WTC11 (cell line): ENCODE measurements around the gene VDAC1. TPM values are rescaled to one million over a fixed set of nuclear protein-coding genes. Genes with fewer than 3 reads are reported as not detected.
A peak's percentile ranks its signal among the peaks of the same experiment; 100 is the strongest.

ENCODE experiments used
- ATAC-seq: fragments of 200-7000 bp; cut with Tn5 transposase; 2 replicates; pipeline ENCODE4 v1.10.0; 2021; ENCODE audit warnings: mild to moderate bottlenecking, moderate library complexity
- CTCF ChIA-PET: fragments of 300-600 bp; sonication (Branson Sonifier 250); formaldehyde crosslinking; loops from one replicate; lab custom pipeline; 2021; ENCODE audit warnings: antibody characterized with exemption; lab: Charles Lee
- POLR2A ChIA-PET: fragments of 350-600 bp; sonication (Branson Sonifier 250); formaldehyde crosslinking; loops from one replicate; lab custom pipeline; 2021; ENCODE audit warnings: antibody characterized with exemption; lab: Charles Lee
- DNase-seq: peaks from one replicate; pipeline ENCODE4 v3.0.0; 2021; ENCODE audit warnings: low spot score
- H3K27ac Mint-ChIP-seq: 2 replicates; pipeline ENCODE4 v1.8.0; 2021; ENCODE audit warnings: mixed read lengths
- H3K27me3 Mint-ChIP-seq: 2 replicates; pipeline ENCODE4 v1.8.0; 2021; ENCODE audit warnings: low read depth, mild to moderate bottlenecking, moderate library complexity, mixed read lengths
- H3K36me3 Mint-ChIP-seq: 2 replicates; pipeline ENCODE4 v1.8.0; 2021; ENCODE audit warnings: mixed read lengths
- H3K4me1 Mint-ChIP-seq: 2 replicates; pipeline ENCODE4 v1.8.0; 2022; ENCODE audit warnings: mixed read lengths
- H3K4me3 Mint-ChIP-seq: 2 replicates; pipeline ENCODE4 v1.8.0; 2021; ENCODE audit warnings: mild to moderate bottlenecking, moderate library complexity, mixed read lengths
- H3K9me3 Mint-ChIP-seq: 2 replicates; pipeline ENCODE4 v1.8.0; 2021; ENCODE audit warnings: mixed read lengths
- ATF1 ChIP-seq: sonication (generic); formaldehyde crosslinking; IDR thresholded peaks from 2 replicates; pipeline ENCODE4 v1.8.1; 2023; ENCODE audit warnings: mild to moderate bottlenecking, moderate library complexity, missing genetic modification reagents
- ATF2 ChIP-seq: sonication (generic); formaldehyde crosslinking; IDR thresholded peaks from 2 replicates; pipeline ENCODE4 v1.8.1; 2022; ENCODE audit warnings: low read depth, missing genetic modification reagents, borderline replicate concordance
- ATF3 ChIP-seq: sonication (generic); formaldehyde crosslinking; conservative IDR thresholded peaks from 2 replicates; pipeline ENCODE4 v1.8.1; 2022; ENCODE audit warnings: mild to moderate bottlenecking, missing genetic modification reagents
- CBFB ChIP-seq: sonication (generic); formaldehyde crosslinking; IDR thresholded peaks from 2 replicates; pipeline ENCODE4 v1.8.1; 2022; ENCODE audit warnings: mild to moderate bottlenecking, low read depth, missing genetic modification reagents
- CTCF ChIP-seq: fragments of 200-600 bp; IDR thresholded peaks from 2 replicates; pipeline ENCODE4 v1.8.0; 2022; ENCODE audit warnings: antibody characterized with exemption
- ELF4 ChIP-seq: sonication (generic); formaldehyde crosslinking; IDR thresholded peaks from 2 replicates; pipeline ENCODE4 v1.8.1; 2022; ENCODE audit warnings: low read depth, mild to moderate bottlenecking, moderate library complexity, missing genetic modification reagents
- ESRRA ChIP-seq: sonication (generic); formaldehyde crosslinking; IDR thresholded peaks from 2 replicates; pipeline ENCODE4 v1.8.1; 2022; ENCODE audit warnings: mild to moderate bottlenecking, missing genetic modification reagents, borderline replicate concordance
- FOXP1 ChIP-seq: sonication (generic); formaldehyde crosslinking; IDR thresholded peaks from 2 replicates; pipeline ENCODE4 v1.8.0; 2022; ENCODE audit warnings: missing genetic modification reagents, mild to moderate bottlenecking, moderate library complexity, borderline replicate concordance
- MYBL2 ChIP-seq: sonication (generic); formaldehyde crosslinking; IDR thresholded peaks from 2 replicates; pipeline ENCODE4 v1.8.1; 2023; ENCODE audit warnings: mild to moderate bottlenecking, moderate library complexity, missing genetic modification reagents
- NFATC4 ChIP-seq: fragments of 250-450 bp; sonication (Bioruptor Pico); IDR thresholded peaks from 2 replicates; pipeline ENCODE4 v1.9.0; 2021; ENCODE audit warnings: mild to moderate bottlenecking
- NFE2L1 ChIP-seq: sonication (generic); formaldehyde crosslinking; IDR thresholded peaks from 2 replicates; pipeline ENCODE4 v1.8.1; 2023; ENCODE audit warnings: missing genetic modification reagents
- OVOL2 ChIP-seq: fragments of 250-450 bp; sonication (Bioruptor Pico); IDR thresholded peaks from 2 replicates; pipeline ENCODE4 v1.9.0; 2021; ENCODE audit warnings: mild to moderate bottlenecking, borderline replicate concordance
- SP1 ChIP-seq: sonication (generic); formaldehyde crosslinking; conservative IDR thresholded peaks from 2 replicates; pipeline ENCODE4 v1.8.1; 2022; ENCODE audit warnings: missing genetic modification reagents
- TEAD4 ChIP-seq: sonication (generic); formaldehyde crosslinking; IDR thresholded peaks from 2 replicates; pipeline ENCODE4 v1.8.0; 2022; ENCODE audit warnings: mild to moderate bottlenecking, missing genetic modification reagents
- ZNF396 ChIP-seq: fragments of 250-450 bp; sonication (Bioruptor Pico); IDR thresholded peaks from 2 replicates; pipeline ENCODE4 v1.8.0; 2021; ENCODE audit warnings: mild to moderate bottlenecking, moderate library complexity, borderline replicate concordance
- ZSCAN18 ChIP-seq: fragments of 250-450 bp; sonication (Bioruptor Pico); IDR thresholded peaks from 2 replicates; pipeline ENCODE4 v2.1.2; 2022; ENCODE audit warnings: mild to moderate bottlenecking, moderate library complexity
- total RNA-seq: library from RNA; stranded (reverse); gene quantifications from 3 replicates; pipeline ENCODE4 v1.2.3, GENCODE V29; 2021

The VDAC1 gene
- total RNA-seq, 1 experiment from 2014 or later = 274 TPM

GRCh38 chr5:134027288-134027615 is 22.5 kb upstream of the VDAC1 start:
- ChIA-PET POLR2A (interaction anchor here (0.6 kb wide), 1 partner anchor 290 kb away, joined by 4 read pairs; no protein-coding TSS in a partner anchor), CTCF (interaction anchor here (1.0 to 3.9 kb wide), 10 partner anchors 8 to 640 kb away, joined by 4 to 76 read pairs (median 18); no protein-coding TSS in a partner anchor)
- 0 out of 2 replicates have a peak, but pooled peaks cover 9% of the 10 kb centered on the region for H3K4me1 Mint-ChIP-seq
- H3K36me3 Mint-ChIP-seq = no peaks in the 10 kb centered on the region
- ATAC-seq (peak; percentile 29; the same call in 1 of the 2 replicates), DNase-seq (no peak)
- no peak overlapping the region for H3K27ac Mint-ChIP-seq
- peaks cover 4% of the 10 kb centered on the region; the same call in 1 of the 2 replicates for H3K27me3 Mint-ChIP-seq
- H3K9me3 Mint-ChIP-seq = no peaks in the 10 kb centered on the region
- TF ChIP-seq NFE2L1 (CRISPR knock-in tag) (no peak), ZNF396 (no peak), ATF3 (CRISPR knock-in tag) (no peak), CBFB (CRISPR knock-in tag) (no peak), TEAD4 (no peak), ELF4 (no peak), FOXP1 (CRISPR knock-in tag) (no peak), ESRRA (CRISPR knock-in tag) (no peak)
- H3K4me3 Mint-ChIP-seq = no peak overlapping the region

- POLR2A ChIA-PET = interaction anchor here (0.5 kb wide), 1 partner anchor 170 kb away, joined by 8 read pairs; no protein-coding TSS in a partner anchor
- H3K9me3 Mint-ChIP-seq = no peaks in the 10 kb centered on the region
- DNase-seq (peak; percentile 74), ATAC-seq (peak; percentile 99)
- H3K27me3 Mint-ChIP-seq = peaks cover 4% of the 10 kb centered on the region; the same call in 1 of the 2 replicates
- CTCF ChIA-PET = interaction anchor here (0.5 to 3.9 kb wide), 42 partner anchors 9 to 691 kb away, joined by 3 to 76 read pairs (median 5); partner anchors contain the start of genes TCF7 and VDAC1
- TF ChIP-seq CTCF (peak; percentile 41; the same call in 1 of the 2 replicates), FOXP1 (CRISPR knock-in tag) (no peak), ATF2 (CRISPR knock-in tag) (no peak), MYBL2 (CRISPR knock-in tag) (no peak), OVOL2 (CRISPR knock-in tag) (no peak), SP1 (CRISPR knock-in tag) (no peak), ATF1 (CRISPR knock-in tag) (no peak)
- no peak overlapping the region for H3K4me3 Mint-ChIP-seq
- no peak overlapping the region; the same call in 1 of the 2 replicates for H3K27ac Mint-ChIP-seq
- no peaks in the 10 kb centered on the region for H3K36me3 Mint-ChIP-seq
- H3K4me1 Mint-ChIP-seq = 0 out of 2 replicates have a peak, but pooled peaks cover 9% of the 10 kb centered on the region
Measured at GRCh38 chr5:134026521-134027287, 21.9 kb upstream of the VDAC1 start.

GRCh38 chr5:134025786-134026185 is 21.0 kb upstream of the VDAC1 start:
- TF ChIP-seq NFATC4 (CRISPR knock-in tag) (no peak), ESRRA (CRISPR knock-in tag) (no peak), ELF4 (no peak), ZSCAN18 (CRISPR knock-in tag) (no peak)
- Mint-ChIP-seq H3K4me1 (0 out of 2 replicates have a peak, but pooled peaks cover 9% of the 10 kb centered on the region), H3K27me3 (peaks cover 4% of the 10 kb centered on the region; the same call in 1 of the 2 replicates), H3K9me3 (no peaks in the 10 kb centered on the region), H3K36me3 (no peaks in the 10 kb centered on the region), H3K27ac (no peak overlapping the region), H3K4me3 (no peak overlapping the region)
- DNase-seq (no peak), ATAC-seq (no peak)
- CTCF ChIA-PET = interaction anchor here (0.6 to 3.9 kb wide), 23 partner anchors 9 to 260 kb away, joined by 3 to 76 read pairs (median 8); partner anchors contain the start of genes TCF7 and VDAC1
- POLR2A ChIA-PET = no interaction called here
